Activated T-cell treated with anti-CD3 and anti-CD28 coated beads, Interleukin-2, amount 50 U/mL, for 72 hours (primary cell): Measurements from ENCODE around the gene DAB2IP. TPM values are rescaled to one million over a fixed set of nuclear protein-coding genes. Genes with fewer than 3 reads are reported as not detected.

Experiments used
- ATAC-seq, 2 donors: fragments of 150-1000 bp; cut with Tn5 transposase; replicated peaks in 1 of 2; 2 replicates each; pipeline ENCODE4 v1.10.0; 2021; ENCODE audit warnings: moderate library complexity in 2 of 2, mild to moderate bottlenecking in 1 of 2
- DNase-seq, 2 donors: peaks; one replicate each; pipeline ENCODE4 v3.0.0; 2021 to 2022; ENCODE audit warnings: mixed read lengths in 1 of 2
- H3K27ac Mint-ChIP-seq: one replicate; pipeline ENCODE4 v1.8.0; 2022; ENCODE audit warnings: mild to moderate bottlenecking, moderate library complexity, mixed read lengths
- H3K27me3 Mint-ChIP-seq: one replicate; pipeline ENCODE4 v1.8.0; 2022; ENCODE audit warnings: low read depth, mixed read lengths
- H3K36me3 Mint-ChIP-seq, 2 donors: one replicate each; pipeline ENCODE4 v1.8.0; 2022; ENCODE audit warnings: mixed read lengths in 2 of 2, mild to moderate bottlenecking in 1 of 2; ENCODE audit not compliant: insufficient read depth in 2 of 2
- H3K4me1 Mint-ChIP-seq: one replicate; pipeline ENCODE4 v1.8.0; 2022; ENCODE audit warnings: low read depth, mixed read lengths
- H3K4me3 Mint-ChIP-seq, 2 donors: one replicate each; pipeline ENCODE4 v1.8.0; 2022; ENCODE audit warnings: mild to moderate bottlenecking in 2 of 2, mixed read lengths in 2 of 2, moderate library complexity in 2 of 2
- H3K9me3 Mint-ChIP-seq, 2 donors: one replicate each; pipeline ENCODE4 v1.8.0; 2022; ENCODE audit warnings: mixed read lengths in 2 of 2
- total RNA-seq, 2 donors: library from RNA; stranded (reverse); gene quantifications; one replicate each; pipeline ENCODE4 v1.2.3, GENCODE V29; 2022

The DAB2IP gene
- total RNA-seq, 2 donors from 2014 or later = 0.35 to 0.74 TPM

DNA sequence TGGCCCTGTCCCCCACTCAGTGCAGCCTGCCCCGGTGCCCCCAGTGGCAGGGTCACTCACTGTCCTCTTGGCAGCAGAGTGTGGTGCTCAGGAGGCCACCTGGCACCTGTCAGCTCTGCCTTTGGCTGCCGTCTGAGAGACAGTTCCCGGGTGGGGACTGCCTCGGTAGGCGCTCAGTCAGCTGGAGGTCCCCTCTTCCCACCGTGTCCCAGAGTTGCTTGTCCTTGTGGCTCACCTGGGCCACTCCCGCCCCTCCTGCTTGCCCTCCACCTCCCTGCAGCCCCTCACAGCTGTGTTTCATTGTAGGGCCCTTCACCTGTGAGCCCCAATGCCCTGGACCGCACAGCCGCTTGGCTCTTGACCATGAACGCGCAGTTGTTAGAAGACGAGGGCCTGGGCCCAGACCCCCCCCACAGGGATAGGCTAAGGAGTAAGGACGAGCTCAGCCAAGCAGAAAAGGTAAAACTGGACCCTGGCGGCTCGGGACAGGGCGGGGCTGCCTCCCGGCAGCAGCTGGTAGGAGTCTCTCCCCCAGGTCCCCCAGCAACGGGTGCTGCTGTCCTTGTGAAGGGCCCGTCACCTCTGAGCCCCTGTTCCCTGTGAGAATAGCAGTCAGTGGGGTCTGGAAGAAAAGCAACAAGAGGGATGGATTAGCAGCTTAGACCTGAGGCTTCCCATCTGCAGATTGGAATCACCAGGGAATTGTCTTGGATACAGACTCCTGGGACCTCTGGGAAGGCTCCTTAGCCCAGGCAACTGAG, 122.7 kb downstream of the DAB2IP start:
- Mint-ChIP-seq H3K36me3 (peaks cover 2 to 3% of the 10 kb centered on the region in 2 donors), H3K9me3 (peaks cover 0 to 1% of the 10 kb centered on the region in 2 donors)

DNA sequence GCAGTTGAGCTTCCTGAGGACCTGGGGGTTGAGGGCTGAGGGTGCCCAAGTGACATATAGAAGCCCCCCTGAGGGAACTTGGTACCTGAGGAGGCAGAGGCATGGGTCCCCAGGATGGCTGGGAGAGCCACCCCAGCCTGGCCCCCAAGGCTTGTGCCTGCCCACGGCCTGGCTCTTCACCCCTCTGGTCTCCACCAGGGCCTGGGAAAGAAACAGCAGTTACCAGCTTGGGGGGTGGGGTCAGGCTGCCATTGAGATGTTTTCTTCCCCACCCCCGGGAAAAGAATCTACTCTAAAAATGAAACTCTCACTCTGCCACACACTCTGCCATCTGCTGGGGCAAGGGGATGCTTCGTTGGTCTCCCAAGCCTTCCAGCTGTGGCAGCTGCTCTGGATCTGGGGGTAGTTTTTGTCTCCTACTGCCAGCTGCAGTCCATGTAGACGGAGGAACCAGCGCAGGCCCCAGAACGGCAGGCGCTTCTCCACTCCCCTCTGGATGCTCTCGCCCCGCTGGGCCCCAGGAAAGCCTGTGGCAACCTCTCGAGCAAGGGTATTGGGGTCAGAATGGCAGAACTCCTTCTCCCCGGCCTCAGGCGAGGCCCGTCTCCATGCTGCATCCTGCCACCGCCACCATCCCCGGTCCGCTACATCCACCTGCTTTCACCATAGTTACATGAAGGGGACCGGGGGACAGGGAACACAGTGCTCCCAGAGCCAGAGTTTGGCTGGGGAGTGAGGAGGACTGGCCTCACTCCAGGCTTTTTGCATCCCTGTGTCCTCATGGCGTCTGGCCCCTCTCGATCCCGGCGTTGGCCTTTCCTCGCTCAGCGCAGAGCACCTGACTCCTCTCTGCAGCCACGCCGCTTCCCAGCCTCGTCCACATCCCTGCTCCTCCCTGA, 123.5 kb downstream of the DAB2IP start:
- Mint-ChIP-seq H3K36me3 (peaks cover 2 to 3% of the 10 kb centered on the region in 2 donors), H3K9me3 (peaks cover 2 to 3% of the 10 kb centered on the region in 2 donors), H3K27me3 (no peaks in the 10 kb centered on the region), H3K4me1 (no peaks in the 10 kb centered on the region), H3K4me3 (no peak overlapping the region), H3K27ac (no peak overlapping the region)
- ATAC-seq (no peak), DNase-seq (no peak)

More for the DNA sequence above, 122.7 kb downstream of the DAB2IP start:
- Mint-ChIP-seq H3K4me3 (no peak overlapping the region), H3K27me3 (no peaks in the 10 kb centered on the region), H3K27ac (no peak overlapping the region), H3K4me1 (no peaks in the 10 kb centered on the region)
- no peak for ATAC-seq
- no peak for DNase-seq

DNA sequence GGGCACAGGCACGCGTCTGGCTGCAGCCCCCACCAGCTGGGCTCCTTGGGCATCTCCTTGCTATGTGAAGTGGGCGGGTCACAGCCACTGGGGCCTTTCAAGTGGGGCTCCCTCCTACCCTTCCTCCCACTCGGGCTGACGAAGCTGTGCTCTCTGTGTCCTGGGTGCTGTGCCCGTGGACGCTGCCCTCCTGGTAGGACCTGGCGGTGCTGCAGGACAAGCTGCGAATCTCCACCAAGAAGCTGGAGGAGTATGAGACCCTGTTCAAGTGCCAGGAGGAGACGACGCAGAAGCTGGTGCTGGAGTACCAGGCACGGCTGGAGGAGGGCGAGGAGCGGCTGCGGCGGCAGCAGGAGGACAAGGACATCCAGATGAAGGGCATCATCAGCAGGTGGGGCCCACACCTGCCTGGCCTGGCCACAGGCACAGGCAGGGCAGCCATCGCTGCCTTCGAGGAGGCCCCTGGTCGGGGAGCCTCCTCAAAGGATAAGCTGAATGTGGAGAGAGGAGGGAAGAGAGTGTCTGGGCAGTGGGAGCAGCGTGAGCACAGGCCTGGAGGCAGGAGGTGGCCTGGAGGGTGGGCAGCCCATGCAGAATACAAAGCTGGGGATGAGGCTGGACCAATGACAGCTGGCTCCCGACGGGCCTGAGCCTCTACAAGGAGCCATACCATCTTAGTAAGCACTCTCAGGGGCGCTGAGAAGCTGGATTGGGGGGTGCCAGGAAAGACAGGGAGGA, 124.7 kb downstream of the DAB2IP start:
- Mint-ChIP-seq H3K36me3 (peaks cover 2 to 3% of the 10 kb centered on the region in 2 donors), H3K27ac (no peak overlapping the region), H3K9me3 (peaks cover 2 to 4% of the 10 kb centered on the region in 2 donors), H3K27me3 (no peaks in the 10 kb centered on the region), H3K4me1 (no peaks in the 10 kb centered on the region), H3K4me3 (no peak overlapping the region)
- no peak for DNase-seq
- ATAC-seq = no peak

DNA sequence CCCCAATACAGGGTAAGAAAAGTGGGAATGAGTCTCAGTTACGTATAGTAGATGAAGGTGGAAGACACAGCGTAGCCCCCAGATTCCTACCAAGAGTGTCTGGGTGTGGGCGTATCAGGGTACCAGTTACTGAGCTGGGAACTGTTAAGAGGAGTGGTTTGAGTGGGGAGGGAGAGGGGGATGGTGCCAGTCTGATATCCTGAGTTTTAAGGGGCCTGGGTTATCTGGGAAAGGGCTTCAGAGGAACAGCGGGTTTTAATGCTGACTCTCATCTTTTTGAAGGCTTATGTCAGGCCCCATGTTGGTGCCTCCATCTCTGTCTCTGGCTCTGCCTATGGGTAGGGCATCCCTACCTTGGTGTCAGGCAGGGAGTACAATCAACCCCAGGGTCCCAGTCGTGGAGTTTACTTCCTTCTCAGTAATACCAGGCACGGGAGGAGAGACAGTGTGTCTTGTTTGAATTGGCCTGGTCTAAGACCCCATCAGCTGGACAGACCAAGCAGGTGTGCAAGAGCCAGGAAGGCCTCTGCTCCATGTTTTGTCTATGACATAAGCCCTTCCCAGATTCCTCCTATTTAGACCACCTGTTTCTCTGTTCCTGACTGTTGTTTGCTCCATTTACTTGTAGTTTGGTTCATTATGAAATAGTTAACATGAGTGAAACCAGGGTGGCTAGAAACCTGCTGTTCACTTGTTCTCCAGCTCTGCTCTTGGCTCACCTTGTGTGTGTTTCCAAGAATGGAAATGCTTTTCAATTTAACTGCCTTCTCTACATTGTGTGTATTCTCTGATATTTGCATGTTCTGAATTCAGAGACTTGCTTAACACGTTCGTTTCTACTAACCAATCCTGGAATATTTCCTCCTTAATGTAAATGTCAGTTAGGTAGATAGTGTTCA, 125.6 kb downstream of the DAB2IP start:
- peaks cover 2 to 3% of the 10 kb centered on the region in 2 donors for H3K36me3 Mint-ChIP-seq
- DNase-seq (no peak), ATAC-seq (no peak)
- H3K27me3 Mint-ChIP-seq = no peaks in the 10 kb centered on the region
- peaks cover 2 to 4% of the 10 kb centered on the region in 2 donors for H3K9me3 Mint-ChIP-seq
- H3K4me1 Mint-ChIP-seq = no peaks in the 10 kb centered on the region
- H3K27ac Mint-ChIP-seq = no peak overlapping the region
- no peak overlapping the region for H3K4me3 Mint-ChIP-seq

DNA sequence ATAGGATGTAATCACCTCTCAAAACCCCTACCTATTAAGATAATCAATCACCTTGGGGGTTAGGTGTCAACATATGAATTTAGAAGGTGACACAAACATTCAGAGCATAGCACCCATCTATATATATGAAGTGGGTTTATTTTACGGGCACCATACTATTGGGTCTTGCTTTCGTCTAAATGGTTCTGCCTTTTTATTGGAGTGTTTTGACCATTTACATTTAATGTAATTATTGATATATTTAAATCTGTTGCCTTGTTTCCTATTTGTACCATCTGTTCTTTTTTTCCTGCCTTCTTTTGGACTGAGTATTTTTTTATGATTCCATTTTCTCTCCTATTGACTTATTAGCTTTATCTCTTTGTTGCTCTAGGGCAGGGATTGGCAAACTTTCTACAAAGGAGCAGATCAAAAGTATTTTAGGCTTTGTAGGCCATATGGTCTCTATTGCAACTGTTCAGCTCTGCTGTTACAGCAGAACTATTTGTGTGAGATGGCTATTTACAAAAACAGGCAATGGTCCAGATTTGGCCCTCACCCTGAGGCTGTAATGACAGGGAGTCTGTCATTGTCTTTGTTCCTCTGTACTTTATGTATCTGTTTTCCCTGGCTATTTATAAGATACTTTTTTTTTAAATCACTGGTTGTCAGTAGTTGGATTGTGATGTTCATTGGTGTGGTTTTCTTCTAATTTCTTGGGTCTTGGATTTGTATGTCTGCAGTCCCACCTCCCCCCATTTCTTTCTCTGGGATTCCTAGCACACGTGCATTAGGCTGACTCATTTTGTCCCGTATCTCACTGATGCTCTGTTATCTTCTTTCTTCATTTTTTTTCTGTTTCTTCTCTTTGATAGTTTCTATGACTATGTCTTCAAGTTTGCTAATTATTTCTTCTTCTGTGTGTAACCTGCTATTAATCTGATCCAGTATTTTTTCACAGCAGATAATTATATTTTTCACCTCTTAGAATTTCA, 127.1 kb downstream of the DAB2IP start:
- Mint-ChIP-seq H3K27ac (no peak overlapping the region), H3K27me3 (no peaks in the 10 kb centered on the region), H3K9me3 (peaks cover 2 to 4% of the 10 kb centered on the region in 2 donors)

DNA sequence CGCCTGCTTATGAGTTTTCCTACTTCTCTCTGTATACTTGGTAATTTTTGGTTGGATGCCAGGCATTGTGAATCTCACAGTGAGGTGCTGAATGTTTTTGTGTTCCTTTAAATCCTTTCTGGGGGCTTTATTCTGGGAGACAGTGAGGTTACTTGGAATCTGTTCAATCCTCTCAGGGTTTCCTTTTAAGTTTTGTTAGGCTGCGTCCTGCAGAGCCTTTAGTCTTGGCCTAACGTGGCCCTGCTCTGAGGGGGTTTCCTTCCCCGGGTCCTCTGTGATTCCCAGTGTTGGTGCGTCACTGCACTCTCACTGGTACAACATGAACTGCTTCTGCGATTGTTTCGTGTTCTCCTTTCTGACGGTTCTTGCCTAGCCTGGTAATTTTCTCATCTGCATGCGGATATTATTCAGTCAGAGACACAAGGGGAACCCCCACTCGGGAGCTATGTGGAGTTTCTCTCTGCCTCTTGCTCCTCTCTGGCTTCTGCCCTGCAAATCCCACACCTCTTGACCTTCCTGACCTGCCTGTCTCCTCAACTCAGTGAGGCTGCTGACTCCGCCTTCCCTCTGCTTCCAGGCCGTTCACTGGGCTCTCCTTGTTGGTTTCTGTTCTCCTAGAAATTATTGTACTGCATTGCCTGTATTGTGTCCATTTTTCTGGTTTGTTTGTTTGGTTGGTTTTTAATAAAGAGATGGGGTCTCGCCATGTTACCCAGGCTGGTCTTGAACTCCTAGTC, 128.1 kb downstream of the DAB2IP start:
- Mint-ChIP-seq H3K27ac (no peak overlapping the region), H3K4me1 (peaks cover 5% of the 10 kb centered on the region), H3K9me3 (peaks cover 2 to 4% of the 10 kb centered on the region in 2 donors), H3K36me3 (peaks cover 2 to 3% of the 10 kb centered on the region in 2 donors), H3K27me3 (no peaks in the 10 kb centered on the region), H3K4me3 (no peak overlapping the region)
- no peak for DNase-seq
- ATAC-seq = no peak

More for the DNA sequence above, 127.1 kb downstream of the DAB2IP start:
- no peak for ATAC-seq
- Mint-ChIP-seq H3K36me3 (peaks cover 2 to 3% of the 10 kb centered on the region in 2 donors), H3K4me1 (peaks cover under 1% of the 10 kb centered on the region), H3K4me3 (no peak overlapping the region)
- no peak for DNase-seq

DNA sequence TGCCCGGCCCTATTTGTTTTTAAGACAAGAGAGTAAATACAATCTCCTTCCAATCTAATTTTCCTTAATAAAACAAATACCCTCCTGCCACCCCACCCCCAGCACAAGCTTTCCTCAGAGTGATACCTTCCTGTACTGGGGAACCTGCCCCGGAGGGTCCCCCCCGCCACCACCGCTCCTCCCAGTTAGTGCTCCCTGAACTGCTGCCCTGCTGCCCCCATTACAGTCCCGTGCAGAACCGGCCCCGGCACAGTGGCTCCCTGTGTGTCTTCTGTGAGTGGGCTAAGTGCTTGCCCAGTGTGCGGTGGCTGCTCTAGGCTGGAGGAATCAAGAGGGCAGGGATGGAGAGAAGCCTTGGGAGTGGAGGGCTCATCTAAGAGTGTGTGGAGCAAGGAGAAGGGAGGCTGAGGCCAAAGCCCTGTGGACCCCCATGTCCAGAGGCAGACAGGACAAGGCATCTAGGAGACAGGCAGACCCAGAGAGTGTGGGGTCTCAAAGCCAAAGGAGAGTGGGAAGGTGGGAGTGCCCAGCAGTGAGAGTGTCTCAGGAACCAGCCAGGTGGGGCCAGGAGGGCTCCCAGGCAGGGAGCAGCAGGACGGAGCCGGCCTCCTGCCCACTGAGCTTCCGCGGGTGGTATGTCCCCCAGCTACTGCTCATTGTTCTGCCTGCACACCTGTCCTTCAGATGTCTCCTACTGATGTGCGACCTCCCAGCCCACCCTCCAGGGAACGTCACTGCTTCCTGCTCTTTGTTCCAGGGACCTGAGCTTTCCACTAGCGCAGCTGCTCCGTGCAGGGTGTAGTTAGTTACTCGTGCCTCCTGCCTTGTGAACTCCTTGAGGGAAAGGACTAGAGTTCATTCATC, 129.0 kb downstream of the DAB2IP start:
- H3K4me3 Mint-ChIP-seq = no peak overlapping the region
- H3K27me3 Mint-ChIP-seq = no peaks in the 10 kb centered on the region
- no peak for ATAC-seq
- peaks cover 2 to 3% of the 10 kb centered on the region in 2 donors for H3K36me3 Mint-ChIP-seq
- no peak overlapping the region for H3K27ac Mint-ChIP-seq
- DNase-seq = no peak
- peaks cover 2 to 4% of the 10 kb centered on the region in 2 donors for H3K9me3 Mint-ChIP-seq
- peaks cover 5% of the 10 kb centered on the region for H3K4me1 Mint-ChIP-seq

DNA sequence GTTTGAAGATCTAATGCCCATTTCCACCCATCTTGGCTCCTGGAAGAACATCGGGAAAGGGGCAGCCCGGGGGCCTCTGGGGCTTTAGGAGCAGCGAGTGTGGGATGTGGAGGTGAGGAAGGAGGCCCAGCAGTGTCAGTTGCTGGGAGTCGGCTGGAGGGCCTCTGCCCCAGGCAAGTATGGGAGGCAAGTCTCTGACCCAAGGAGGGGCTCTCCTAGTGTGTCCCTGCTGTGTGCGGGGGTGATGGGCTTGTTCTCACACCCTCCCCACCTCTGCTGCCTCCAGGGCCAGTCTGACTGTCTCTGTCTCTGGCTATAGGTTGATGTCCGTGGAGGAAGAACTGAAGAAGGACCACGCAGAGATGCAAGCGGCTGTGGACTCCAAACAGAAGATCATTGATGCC, 129.7 kb downstream of the DAB2IP start:
- Mint-ChIP-seq H3K36me3 (peaks cover 2 to 3% of the 10 kb centered on the region in 2 donors), H3K27me3 (no peaks in the 10 kb centered on the region), H3K27ac (no peak overlapping the region), H3K9me3 (peaks cover 2 to 4% of the 10 kb centered on the region in 2 donors), H3K4me3 (no peak overlapping the region), H3K4me1 (peaks cover 5% of the 10 kb centered on the region)
- DNase-seq (no peak), ATAC-seq (no peak)

DNA sequence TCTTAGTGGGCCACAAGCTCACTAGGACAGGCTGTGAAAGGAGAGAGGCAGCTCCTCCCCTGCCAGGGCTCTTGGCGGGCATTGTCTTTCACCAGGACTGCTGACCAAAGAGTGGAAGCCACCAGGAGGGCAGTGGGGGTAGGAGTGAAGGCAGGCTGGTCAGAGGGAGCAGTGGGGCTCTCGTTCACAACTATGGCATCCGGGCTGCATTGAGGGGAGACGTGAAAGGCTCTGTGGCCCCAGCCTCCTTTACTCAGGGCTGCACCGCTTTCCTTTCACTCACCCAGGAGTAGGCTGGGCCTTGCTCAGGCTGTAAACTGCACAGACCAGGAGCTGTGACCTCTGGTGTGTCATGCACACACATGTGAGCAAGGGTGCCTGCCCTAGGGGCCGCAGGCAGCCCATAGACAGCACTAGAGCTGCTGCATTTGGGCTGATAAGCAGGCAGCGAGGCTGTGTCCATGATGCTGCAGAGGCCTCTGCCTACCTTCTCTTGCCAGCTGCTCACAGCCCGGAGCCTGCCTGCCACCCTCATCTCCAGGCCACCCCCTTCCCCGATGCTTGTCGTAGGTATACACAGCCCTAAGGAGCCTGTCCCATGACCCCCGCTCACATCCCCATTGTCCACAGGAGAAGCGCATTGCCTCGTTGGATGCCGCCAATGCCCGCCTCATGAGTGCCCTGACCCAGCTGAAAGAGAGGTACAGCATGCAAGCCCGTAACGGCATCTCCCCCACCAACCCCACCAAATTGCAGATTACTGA, 130.4 kb downstream of the DAB2IP start:
- DNase-seq = no peak
- H3K36me3 Mint-ChIP-seq = peaks cover 2 to 3% of the 10 kb centered on the region in 2 donors
- peaks cover 2 to 4% of the 10 kb centered on the region in 2 donors for H3K9me3 Mint-ChIP-seq
- no peak overlapping the region for H3K4me3 Mint-ChIP-seq
- H3K4me1 Mint-ChIP-seq = peaks cover 5% of the 10 kb centered on the region
- H3K27ac Mint-ChIP-seq = no peak overlapping the region
- H3K27me3 Mint-ChIP-seq = no peaks in the 10 kb centered on the region
- no peak for ATAC-seq
